ENCODE data around the gene NTN4.
"Not testable (repeated sequence)": the region's sequence is repeated elsewhere in the genome, so short reads cannot be mapped to it uniquely, and the experiment has no call there.

Gene NTN4

DNA sequence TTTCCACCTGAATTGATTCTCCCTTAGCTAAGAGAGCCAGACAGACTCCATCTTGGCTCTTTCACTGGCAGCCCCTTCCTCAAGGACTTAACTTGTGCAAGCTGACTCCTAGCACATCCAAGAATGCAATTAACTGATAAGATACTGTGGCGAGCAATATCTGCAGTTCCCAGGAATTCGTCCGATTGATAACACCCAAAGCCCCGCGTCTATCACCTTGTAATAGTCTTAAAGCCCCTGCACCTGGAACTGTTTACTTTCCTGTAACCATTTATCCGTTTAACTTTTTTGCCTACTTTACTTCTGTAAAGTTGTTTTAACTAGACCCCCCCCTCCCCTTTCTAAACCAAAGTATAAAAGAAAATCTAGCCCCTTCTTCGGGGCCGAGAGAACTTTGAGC, 44.5 kb downstream of the NTN4 start:
- DNase-seq = not testable (repeated sequence)

DNA sequence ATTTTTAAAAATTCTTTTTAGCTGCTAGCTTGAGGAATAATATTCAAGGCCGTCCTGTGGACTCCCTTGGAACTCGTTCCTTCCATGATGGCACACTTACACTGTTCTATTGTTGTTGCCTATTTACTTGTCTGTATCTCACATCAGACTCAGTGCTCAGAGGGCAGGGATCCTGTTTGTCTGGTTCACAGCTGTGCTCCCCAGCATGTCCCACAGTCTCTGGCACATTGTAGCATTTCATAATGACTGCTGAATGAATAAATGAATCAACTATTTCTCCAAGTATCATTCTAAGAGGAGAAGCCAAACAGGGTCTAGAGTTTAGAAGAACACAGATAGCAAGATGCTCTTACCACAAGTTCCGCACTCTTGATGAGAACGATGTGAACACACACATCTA, 48.0 kb downstream of the NTN4 start:
- no peak for DNase-seq

DNA sequence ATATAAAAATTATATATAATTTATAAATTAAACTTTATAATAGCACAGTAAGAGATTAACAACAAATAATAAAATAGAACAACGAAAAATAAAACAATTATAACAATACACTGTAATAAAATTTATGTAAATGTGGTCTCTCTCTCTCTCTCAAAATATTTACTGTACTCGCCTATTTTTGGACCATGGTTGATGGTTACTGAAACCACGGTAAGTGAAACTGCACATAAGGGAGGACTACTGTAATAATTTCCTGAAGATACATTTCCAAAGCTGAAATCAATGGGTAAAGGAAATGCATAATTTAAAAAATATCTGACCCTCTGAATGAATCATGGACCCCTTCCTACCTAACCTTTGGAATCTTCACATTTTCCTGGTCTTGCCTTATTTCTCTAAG, 48.9 kb downstream of the NTN4 start:
- DNase-seq = no peak

DNA sequence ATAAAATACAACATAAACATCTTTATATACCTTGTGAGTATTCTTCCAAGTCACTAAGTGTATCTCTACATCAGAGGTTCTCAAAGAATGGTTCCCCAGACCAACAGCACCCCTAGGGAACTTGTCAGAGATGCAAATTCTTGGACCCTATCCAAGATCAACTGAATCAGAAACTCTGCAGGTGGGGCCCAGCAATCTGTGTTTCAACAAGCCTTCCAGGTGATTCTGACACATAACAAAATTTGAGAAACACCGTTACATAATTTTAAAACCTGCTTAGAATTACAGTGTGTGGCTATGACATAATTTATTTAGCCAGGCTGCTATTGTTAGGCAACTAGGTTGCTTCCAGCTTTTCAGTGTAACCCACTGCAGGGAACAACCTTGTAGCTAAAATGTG, 49.8 kb downstream of the NTN4 start:
- no peak for DNase-seq

DNA sequence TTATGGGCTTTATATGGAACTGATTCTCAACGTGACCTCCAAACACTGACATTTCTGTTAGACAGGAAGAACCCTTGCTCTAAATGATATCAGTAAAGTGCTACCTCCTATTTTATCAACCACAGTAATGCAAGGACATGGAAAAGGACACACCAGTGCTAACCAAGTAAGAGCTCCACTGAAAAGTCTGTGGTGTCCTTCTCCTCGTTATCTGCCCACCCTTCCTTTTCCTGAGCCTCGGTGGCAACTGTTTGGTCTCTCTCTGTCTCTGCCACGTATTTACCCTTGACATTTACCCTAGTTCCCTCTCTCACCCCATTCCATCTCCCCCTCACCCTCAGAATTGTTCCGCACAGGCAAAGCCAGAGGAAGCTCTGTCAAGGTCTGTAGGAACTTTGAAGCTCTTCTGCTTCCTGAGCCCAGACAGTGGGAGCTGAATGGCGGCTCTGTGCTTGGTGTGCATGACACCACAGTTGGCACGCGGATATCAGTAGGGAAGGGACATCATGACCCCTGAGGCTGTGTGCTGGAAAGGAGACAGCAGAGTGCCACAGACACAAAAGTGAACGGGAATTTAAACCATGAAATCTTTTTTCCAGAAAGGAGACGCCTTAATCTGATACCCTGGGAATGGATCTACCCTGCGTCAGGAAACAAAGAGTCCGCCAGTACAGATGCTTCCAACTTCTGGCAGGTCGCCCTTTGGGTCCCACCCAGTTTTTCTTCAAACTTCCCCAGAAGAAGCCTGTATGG, 50.8 kb downstream of the NTN4 start:
- no peak for DNase-seq

DNA sequence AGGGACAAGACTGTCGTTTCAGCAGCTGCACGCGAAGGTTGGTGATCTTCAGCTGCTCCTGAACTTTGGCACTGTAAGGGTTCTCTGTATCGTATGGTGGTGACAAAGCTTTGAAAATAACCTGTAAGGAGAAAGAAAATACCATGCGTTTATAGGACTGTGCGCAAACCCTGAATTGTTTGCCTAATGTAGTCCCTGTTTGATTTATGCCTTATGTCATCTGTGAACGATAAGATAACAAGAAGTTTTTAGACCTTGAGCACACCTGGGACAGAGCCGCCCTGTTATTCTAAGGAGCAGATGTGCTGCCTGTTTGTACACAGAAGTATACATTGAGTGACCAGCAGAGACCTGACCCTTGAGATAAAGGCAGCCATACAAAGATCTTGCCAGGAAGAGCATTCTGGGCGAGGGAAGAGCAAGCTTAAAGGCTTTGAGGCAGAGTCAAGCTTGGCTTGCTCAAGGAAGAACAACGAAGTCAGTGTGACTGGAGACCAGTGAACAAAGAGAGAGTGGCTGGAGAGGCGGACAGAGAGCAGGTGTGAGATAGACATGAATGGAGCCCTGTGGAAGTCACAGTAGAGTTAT, 52.4 kb downstream of the NTN4 start:
- no peak for DNase-seq

DNA sequence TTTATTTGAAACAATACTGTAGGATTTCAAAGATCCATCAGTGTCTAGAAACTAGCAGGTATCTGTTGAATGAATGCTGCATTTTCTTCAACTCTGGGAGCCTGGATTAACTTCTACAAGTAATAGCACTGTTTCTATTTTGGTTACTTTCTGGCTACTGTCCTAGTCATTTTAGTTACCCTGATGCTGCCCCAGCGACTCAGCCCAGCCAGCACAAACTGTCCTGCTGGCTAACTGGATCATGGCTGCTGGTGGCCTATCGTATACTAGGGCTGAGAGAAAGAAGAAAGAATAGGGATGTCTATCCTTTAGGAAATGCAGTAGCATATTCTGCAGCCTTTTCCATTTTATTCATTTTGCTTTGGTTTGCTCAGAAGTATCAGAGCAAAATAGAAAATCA, 53.9 kb downstream of the NTN4 start:
- DNase-seq = peak; percentile 8

DNA sequence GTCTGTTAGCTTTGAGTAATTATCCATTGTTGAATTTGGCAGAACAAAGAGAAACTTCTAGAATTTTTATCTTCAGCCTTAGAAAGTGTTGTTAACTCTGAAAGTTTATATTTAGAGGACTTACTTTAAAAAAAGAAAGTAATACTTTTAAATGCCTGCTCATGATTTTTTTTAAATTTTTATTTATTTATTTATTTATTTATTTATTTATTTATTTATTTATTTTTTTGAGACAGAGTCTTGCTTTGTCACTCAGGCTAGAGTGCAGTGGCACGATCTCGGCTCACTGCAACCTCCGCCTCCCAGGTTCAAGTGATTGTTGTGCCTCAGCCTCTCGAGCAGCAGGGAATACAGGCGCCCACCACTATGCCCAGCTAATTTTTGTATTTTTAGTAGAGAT, 54.8 kb downstream of the NTN4 start:
- DNase-seq = not testable (repeated sequence)

DNA sequence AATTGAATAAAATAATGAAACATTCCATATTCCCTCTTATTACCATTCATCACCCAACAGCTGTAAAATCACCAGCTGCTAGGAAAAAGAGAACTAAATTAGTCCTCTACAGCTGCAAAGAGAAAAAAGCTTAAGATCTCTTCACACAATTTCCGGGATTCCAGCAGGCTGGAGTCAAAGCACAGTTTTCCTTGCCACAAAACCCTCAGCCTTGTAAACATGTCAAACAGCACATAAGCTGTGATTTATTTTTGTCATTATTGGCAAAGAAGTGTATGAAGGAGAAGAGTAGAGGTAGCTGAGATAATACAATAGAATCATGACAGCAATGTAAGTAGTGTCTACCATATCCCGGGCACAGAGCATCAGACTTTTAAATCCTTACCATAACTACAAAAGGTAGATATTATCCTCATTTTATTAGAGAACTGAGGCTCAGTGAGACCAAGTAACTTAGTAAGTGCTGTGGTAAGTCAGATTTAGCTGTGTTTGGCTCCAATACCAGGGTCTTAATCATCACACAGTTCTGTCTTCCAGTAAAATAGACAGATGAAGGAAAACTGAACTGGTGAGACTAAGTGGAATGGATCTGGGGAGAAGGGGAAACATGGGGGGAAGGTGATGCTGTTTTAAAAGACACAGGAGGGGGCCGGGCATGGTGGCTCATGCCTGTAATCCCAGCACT, 57.3 kb downstream of the NTN4 start:
- peak; percentile 90 for DNase-seq

DNA sequence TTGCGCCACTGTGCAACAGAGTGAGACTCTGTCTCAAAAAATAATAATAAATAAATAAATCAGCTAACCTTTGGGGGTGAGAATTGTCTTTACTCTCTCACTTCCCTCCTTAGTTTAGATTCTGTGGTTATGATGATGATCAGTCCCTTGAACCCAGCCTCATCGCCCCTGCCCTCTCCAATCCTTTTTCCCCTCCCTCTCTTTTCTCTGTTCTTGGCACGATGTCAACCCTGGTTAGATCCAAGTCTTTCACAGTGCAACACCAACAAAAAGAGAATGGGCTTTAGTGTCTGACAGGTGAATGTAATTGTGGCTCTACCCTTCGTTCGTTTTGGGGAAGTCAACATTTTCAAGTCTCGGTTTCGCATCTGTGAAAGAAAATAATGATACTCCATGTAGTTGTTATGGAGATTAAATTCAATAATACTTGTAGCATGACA, 59.0 kb downstream of the NTN4 start:
- DNase-seq = no peak

DNA sequence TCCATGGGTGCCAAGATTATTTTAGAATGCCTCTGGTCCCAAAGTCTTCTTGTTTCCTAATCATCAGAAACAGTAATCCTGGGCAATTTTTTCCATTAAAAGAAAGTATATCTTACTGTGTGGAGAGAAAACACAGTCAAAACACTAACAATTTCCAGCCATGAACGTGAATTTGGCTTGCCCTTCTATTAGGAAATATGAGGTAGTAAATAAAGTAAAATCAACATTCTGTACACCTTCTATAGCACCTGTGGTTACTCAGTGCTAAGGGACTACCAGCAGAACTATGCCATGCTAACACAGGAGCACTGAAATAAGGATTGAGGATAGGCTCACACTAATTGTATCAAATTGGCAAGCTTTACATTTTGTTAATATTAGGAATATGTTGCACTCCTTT, 60.1 kb downstream of the NTN4 start:
- DNase-seq = no peak

DNA sequence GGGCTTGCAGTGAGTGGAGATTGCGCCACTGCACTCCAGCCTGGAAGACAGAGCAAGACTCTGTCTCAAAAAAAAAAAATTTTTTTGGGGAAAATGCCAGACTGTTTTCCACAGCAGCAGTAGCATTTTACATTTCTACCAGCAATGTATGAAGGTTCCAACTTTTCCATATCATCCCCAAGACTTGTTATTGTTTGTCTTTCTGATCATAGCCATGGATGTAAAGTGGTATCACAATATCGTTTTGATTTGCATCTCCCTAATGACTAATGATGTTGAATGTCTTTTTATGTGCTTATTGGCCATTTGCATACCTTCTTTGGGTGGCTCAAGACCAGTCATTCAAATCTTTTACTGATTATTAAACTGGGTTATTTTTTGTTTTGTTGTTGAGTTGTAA, 63.7 kb downstream of the NTN4 start:
- DNase-seq = no peak

DNA sequence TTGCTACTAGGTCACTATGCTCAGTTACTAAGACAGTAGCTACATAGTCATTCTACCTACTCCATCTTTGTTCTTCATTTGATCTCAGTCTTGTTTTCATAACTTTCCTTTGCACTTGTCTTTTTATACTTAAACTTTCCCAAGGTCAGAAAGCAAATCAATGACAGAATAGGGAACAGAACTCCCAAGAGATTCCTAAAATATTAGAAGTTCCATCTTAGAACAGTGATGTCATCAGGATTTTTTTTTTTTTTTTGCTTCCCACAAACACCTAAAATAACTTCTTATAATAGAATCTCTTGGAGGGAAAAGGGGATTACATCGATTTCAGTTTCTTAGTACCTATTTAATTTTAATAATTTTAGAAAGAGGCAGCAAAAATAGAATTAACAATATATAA, 65.8 kb downstream of the NTN4 start:
- no peak for DNase-seq

DNA sequence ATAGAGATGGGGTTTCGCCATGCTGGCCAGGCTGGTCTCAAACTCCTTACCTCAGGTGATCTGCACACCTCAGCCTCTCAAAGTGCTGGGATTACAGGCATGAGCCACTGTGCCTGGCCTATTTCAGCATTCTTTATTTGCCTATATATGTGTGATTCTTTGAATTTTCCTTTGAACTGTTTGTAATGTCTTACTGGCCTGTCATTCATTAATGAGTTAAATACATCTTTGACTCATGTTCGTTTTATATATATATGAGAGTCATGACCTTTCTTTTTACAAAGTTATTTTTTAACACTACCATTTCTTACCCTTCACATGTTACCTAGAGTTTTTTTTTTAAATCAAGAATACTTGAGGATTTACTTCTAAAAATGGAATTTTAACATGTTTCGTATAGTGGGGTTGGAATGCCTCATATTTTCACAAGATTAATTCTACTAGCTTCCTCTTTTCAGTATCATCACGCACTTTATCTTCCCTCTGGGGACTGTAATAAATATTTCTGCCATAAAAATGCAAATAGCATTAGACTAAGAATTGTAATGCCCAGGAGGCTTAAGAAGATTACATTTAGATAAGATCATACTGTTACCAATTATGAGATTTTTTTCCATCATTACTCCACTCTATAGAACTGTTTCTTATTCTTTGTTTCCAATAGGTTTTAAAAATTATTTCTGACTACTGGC, 66.7 kb downstream of the NTN4 start:
- DNase-seq = no peak

DNA sequence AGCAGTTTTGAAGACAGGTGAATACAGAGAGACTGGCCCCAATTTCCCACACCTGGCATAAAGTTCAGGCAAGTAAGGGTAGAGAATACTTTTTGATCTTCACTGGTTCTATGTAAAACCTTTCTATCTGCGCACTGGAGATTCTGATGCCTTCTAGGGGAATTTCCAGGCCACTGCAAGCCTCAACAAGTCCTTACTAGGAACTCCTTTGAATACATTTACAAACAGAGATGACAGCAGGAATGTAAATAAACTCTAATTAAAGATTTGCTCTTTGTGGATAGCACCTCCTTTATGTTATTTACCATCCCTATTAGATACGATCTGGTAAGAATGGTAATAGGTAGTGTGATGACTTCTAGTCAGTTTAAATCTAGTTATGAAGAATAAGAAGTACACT, 69.2 kb downstream of the NTN4 start:
- DNase-seq = no peak

DNA sequence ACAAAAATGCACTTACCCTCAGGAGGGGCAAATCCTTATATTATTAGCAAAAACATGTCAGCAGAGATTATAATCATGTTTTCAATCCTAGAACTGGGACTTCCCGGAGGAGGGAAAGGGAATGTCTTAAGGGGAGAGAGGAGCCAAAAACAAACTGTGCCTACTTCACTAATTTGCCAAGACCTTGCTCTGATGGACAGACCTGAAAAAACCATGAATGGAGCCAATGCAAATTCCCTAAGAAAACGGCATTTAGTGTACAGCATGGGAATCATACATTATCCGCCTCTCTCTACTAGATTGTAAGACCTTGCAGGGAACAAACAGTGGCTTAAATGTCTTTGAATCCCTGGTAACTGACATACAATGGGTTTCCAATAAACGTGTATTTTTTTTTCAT, 70.4 kb downstream of the NTN4 start:
- no peak for DNase-seq

DNA sequence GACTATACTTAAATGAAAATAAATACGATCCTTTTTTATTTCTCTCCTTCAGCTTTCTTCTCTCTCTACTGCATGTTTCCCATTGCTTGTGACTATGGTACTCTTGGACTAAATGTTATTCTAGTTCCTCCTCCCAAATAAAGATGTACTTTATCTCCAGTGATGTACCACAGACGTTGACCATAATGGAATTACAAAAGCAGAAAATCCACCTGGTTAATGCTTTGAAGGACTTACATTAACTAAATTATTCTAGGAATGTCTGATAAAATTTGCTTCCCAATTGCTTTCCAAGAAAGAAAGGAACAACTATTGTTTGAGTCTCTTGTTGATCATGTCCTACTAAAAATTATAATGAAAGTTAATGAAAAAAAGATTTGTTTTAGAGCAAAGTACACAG, 71.8 kb downstream of the NTN4 start:
- DNase-seq = no peak

DNA sequence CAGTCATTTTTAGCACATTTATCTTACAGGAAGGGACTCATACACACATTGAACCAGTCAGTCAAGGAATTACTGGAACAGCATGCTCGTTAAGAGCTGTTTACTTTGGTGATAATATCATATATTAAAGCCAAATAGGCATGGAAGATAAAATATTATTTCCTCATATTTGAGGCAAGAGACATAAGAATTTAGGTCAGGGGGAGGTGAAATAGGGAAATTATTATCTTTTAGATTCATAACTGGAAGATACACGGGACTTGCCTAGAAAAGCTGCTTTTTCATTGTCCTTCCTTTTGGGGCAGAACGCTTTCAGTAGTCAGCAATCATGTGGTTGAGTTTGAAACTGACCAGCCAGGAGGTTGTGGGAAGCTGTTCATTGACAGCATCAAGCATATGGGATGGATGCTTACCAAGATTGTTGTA, 72.5 kb downstream of the NTN4 start:
- DNase-seq = no peak

DNA sequence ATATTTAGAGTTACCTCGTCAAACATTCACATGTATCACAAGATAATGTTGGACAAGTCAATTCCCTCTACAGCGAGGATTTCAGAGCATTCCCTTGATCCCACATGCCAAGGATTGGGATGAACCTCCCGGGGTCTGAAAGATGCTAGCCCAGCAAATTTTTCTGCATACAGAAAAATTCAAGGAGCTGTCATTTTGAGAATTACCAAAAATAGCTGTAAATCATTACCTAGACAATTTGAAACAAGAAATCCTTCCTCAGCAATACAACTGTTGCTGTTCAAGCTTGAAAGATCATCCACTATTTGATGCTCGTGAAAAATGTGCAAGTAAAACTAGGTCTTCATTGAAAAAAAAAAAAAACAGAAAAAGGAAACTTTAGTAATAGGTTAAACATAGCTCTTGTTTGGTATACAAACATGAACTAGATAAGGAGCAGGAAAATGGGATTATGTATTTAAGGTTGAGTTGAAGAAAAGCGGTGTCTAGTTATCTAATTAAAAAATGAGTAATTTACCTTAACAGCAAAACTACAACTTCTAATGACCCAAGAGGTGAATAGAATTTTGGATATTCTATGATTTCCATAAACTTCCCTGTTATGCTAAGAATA, 73.1 kb downstream of the NTN4 start:
- no peak for DNase-seq

DNA sequence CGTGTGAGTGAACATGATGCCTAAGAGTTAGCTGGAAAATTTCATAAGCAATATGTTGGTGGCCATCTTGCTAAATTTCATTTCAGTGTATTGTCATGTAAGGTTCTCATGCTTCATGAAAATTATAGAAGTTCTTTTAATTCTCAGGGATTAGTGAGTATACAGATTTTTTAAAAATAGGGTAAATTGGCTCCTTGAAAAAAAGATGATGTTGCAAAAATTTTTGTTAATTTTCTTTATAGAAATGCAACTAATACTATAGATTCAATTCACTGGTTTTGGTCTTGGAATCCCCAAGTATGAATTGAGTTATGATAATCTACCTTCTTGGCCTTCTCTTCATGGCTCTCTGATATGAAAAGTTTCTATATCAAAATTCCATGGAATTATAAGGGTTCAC, 75.4 kb downstream of the NTN4 start:
- DNase-seq = no peak

DNA sequence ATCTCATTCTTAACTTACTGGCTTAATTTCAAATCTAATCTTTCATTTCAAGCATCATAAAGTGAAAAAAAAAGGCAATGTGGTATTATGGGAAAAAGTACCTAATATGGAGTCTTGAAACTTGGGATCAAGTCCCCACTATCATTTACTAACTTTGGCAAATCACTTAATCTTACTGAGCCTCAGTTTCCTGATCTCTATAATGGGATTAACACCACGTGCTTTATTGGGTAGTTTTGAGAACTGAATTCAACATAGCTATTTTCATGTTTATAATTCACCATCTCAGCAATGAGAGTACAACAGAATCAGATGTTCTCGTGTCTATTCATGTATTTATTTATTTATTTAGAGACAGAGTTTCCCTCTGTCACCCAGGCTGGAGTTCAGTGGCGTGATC, 78.3 kb downstream of the NTN4 start:
- DNase-seq = no peak

DNA sequence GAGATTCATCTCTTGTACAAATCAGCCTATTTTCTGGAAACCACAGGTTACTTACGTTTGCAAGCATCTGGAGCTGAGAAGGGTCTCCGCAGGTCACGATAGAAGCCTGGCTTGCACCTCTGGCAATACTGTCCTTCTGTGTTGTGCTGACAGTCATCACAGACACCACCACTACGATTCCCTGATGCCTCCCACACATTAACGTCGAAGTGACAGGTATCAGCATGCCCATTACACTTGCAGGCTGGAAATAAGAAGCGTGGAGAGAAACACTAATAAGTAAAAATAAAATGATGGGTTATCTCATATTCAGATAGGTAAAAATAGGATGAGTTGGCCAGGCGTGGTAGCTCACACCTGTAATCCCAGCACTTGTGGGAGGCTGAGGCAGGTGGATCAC, 80.2 kb downstream of the NTN4 start:
- no peak for DNase-seq

DNA sequence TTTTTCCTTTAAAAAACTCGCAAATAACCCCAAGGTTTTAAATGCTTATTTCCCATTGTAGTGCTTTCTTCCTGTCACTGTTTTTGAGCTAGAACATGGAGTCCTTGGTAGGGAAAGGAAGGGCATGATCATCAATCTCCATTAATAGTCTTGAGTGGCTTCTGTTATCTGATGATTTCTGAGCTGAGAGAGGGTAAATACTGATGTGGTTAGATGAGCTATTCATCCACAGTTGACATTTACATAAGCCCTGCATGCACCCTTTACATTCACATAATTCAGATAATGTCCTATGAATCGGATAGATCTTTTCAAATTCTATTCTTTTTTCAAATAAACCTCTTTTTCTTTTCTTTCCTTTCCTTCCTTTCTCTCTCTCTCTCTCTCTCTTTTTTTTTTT, 81.4 kb downstream of the NTN4 start:
- DNase-seq = no peak
